HG03521 (cell line): ENCODE results near the gene PDE4D.

ENCODE experiments used
- ATAC-seq: cut with Tn5 transposase; IDR thresholded peaks from one replicate; pipeline ENCODE4 v1.9.1; 2021; ENCODE audit warnings: mild to moderate bottlenecking, moderate library complexity; ENCODE audit not compliant: unreplicated experiment

The PDE4D gene

DNA sequence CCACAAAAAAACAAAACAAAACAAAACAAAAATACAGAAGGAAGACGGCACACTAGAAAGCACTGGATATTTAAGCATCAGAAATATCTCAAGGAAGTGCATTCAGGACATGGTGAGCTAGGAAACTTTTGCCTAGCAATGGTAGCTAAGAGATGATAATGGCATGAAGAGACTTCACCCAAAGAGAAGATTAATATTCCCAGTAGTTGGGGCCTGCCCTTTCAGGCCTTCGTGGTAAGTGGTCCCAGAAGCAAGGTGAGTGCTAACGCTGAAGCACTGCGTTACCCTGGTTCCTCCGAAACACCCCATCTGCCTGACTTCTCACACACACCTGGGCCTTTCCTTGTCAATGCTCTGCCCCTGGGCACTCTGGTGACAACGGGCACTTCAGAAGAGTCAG is 725.5 kb downstream of the PDE4D start:
- no peak for ATAC-seq

DNA sequence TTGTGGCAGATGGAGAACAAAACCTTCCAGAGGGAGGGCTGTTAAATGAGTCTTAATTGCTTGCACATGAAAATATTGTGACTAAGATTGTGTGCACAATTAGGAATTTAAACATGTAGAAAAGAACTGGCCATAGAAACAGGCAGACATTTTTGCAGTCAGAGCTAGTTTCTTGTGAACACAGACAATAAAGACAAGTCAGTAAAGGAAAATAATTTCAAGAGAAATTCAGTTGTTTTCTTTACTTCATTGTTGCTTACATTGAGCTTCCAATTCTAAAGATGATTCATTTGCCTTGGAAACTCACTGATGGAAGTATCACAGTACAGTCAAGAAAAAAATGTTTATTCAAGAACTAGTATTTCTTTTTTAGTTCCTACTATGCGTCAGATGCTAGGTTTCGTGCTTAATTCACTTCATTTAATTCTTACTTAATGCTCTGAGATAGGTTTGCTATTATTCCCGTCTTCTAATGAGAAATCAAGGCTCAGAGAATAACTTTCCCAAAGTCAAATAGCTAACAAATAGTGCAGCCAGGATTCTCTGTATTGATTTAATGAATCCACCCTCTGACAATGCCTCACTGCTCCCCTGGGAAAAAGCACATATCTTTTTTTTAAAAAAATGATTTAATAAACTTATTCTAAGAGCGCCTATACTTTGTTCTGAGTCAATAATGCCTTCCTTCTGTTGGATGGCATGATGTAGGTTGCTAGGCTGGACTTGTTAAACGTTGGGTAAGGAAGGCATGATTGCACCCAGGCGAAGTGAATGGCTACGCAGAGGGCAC is 729.3 kb downstream of the PDE4D start:
- ATAC-seq, result no peak

DNA sequence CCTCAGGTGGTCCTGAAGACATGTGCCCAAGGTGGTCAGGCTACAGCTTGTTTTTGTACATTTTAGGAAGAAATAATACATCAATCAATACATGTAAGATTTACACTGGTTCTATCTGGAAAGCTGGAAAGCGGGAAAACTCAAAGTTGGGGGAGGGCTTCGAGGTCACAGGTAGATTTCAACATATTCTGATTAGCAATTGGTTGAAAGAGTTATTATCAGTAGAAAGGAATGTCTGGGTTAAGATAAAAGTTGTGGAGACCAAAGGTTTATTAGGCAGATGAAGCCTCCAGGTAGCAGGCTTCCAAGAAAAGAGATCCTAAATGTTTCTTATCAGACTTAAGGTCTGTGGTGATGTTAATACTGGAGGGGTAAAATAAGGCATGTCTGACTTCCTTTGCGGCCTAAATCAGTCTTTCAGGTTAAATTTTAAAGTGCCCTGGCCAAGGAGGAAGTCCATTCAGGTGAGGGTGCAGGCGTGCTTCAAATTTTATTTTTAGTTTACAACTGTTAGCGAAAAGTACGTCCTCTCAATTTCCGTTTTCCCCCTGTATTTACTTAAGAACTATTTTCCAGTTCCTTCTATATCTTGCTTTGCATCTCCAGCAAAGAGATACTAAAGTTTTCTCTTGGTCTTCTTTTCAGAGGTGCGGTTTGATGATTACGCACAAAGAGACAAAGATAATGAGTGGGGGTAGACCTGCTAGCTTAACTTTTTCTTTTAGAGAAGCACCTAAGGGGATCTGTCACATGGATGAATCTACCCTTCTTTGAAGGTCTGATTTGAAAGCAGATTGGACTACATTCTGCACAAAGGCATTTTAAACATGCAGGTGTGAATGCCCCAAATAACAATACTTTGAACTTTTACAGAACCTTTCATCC is 732.1 kb downstream of the PDE4D start:
- ATAC-seq, result no peak

DNA sequence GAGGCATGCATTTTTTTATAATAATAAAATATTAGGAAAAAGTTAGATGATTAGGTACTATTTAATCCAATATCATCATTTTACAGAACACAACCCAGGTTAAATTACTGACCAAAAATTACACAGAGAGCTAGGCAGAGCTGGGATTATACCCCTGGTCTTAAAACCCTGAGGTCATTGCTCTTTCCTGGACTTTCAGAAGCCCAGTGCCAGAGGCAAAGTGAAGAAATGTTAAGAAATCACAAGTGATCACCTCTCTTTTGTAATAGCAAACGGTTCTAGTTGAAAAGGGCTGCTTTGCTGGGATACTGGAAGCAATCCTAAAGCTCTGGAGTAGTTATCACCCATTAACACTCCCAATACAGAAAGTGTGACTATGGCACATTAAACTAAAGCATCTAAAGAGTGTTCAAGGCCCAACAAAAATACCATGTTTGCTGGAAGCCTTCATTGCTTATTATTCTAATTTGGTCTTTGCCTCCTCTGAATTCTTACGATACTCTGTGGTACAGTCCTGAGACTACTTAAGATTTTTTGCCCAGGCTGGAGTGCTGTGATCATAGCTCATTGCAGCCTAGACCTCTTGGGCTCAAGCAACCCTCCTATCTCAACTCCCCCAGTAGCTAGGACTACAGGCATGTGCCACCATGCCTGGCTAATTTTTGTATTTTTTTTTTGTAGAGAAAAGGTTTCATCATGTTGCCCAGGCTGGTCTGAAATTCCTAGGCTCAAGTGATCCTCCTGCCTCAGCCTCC is 734.7 kb downstream of the PDE4D start:
- ATAC-seq, result no peak

DNA sequence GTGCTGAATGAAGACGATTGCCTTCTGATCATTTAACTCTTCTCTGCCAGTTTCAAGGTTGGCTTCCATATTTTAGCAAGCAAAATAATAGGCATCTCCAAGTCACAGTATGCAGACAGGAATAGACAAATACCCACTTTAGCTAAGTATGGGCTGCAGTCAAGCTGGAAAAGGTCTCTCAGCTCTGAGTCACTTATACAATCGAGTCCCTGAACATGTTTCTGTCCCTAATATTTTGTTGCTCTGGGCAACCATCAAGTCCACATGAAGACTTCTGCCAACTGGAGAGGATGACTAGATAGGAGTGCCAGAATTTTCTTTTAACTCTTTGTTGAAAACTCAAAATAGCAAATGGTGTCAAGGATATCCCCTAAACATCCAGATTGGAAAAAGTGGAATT is 735.4 kb downstream of the PDE4D start:
- no peak for ATAC-seq

DNA sequence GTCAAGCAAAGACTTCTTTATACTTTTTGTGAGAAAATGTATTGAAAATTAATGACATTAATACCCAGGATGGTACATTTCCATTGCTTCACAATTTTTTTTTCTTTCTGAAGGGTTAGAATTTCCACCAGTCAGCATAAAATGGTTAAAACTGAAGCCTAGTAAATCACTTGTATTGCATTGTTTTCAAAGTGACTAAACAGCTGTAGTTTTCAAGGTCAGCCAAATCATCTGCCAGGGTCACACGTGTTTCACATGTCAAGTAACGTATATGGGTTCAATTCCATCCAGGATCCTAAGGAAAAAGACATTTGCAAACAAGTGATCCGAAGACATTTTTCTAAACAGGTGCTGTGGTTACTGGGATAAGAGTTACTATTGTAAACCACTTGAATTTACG is 736.5 kb downstream of the PDE4D start:
- no peak for ATAC-seq

DNA sequence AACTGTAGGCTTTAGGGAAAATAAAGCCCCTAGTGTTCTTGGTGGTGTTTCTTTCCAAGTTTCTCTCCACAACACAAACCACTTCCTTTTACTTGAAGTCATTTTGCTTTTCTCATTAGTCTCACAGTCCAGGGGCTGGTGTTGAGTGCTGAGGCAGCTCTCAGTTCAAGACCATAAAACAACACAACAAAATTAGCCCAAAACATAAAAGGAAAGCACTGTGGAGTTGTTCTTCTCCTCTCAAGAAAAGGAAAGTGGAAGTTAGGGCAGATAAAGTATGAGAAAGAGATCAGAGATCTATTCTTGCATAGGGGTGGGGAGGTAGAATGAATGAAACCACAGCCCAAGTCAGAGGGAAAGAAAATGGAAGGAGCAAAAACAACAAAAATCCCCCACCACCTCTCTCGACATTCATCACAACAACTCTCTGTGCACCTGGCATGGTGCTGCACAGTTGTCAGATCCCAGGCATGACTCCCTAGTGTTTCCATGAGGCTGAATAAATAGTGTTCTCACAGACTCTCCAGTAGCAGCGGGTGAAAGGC is 740.8 kb downstream of the PDE4D start:
- ATAC-seq, result no peak

DNA sequence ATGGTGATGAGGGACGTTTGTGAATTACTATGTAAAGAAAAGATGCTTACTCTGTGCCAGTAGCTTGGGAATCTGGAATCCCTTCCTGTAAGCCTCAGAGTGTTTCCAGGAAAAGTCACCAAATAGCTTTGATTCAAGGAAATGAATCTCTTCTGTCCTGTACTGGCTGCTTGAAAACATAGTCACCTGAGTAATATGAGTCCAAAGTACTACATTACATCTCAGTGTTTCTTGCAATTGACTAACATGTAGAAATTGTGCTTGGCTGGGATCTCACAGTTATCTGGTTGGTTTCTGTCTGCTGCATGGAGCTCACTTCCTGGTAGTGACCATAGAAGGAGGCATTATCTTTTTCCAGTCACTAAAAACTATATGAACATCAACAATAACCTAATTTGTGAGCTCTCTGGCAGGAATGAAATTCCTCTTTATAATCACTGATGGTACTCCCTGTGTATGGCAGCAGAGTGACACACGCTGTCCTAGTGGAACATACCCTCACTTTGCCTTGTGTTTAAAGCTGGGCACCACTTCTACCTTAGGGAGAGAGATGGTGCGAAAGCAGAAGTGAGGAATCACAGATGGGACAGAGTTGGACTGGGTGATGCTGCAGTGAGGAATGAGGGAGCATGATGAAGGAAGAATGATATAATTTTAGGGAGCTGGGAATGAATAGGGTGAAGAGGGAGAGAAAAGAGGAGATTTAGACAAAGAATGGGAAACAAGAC is 742.2 kb downstream of the PDE4D start:
- no peak for ATAC-seq

DNA sequence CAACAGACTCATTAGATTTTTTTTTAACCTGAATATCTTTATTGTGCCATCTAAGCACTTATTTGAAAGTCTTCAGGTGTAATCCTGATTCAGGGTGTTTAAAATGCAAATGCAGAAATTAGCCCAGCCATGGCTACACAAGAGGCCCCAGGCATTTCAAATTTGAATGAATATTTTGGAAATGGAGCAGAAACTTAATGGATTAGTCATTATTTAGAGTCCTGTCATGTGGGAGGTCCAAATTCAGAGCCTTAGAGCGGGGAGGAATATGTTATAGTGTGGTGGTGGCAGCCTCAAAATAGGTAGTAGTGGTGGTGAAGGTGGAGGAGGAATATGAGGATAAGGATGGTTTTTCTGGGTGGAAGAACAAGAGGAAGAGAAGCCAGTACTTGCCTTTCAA is 743.7 kb downstream of the PDE4D start:
- ATAC-seq, result no peak

DNA sequence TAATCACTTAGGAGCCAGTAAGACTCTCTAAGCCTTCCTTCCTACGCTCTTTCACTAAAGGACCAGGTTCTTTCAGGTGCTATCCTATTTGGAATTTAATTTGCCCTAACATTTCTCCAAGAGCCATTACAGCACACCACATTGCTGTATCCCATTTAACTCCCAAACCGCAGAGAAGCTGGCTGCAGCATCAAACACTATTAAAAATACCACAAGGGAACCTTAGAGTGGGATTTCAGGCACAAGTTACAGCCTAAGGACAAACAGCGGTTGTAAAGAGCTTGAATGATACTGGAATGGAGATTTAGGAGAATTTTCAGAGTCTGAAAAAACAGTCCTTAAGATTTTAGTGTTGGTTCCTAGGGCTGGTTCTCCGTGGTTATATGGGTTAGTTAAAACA is 744.3 kb downstream of the PDE4D start:
- no peak for ATAC-seq

DNA sequence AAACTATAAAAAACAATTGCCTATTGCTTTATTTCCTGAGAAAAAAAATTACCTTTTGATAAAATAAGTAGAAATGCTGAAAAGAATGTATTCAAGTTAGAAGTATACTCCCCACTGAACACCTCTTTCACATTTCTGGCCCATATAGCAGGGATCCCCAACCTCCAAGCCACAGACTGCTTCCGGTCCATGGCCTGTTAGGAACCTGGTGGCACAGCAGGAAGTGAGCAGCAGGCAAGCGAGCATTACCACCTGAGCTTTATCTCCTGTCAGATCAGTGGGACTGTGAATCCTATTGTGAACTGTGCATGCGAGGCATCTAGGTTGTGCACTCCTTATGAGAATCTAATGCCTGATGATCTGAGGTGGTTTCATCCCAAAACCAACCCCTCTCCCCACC is 746.8 kb downstream of the PDE4D start:
- no peak for ATAC-seq

DNA sequence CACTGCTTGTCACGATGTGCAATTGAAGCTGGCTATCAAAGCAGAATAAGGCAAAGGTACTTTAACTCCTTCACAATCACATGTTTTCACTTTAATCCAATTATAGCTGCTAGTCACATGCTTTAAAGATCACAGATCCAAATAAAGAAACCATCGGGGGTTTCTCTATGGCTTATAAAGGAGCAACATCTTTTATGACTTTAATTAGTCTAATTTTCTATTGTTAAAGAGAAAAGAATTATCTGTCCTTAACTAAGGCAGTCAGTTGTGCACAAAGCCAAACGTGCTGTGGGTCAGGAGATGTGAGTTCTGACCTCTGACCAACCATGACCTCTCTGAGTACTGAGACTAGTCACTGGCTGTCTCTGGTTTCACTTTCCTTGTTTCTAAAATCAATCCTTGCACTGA is 749.6 kb downstream of the PDE4D start:
- ATAC-seq, result peak; percentile 97

DNA sequence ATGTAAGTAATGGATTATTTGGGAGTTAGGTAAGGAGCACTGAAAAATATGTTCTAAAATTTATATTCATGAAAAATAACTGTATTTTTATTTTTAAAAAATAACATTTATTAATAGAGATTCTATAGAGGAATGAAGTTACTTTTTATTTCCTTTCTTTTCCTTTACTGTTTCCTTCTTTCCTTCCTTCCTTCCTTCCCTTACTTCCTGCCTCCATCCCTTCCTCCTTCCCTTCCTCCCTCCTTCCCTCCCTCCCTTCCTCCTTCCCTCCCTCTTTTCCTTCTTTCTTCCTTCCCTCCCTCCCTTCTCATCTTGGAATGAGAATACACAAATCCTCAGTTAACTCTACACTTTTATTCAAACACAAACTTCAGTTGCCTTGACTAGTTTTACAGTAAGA is 750.6 kb downstream of the PDE4D start:
- no peak for ATAC-seq

DNA sequence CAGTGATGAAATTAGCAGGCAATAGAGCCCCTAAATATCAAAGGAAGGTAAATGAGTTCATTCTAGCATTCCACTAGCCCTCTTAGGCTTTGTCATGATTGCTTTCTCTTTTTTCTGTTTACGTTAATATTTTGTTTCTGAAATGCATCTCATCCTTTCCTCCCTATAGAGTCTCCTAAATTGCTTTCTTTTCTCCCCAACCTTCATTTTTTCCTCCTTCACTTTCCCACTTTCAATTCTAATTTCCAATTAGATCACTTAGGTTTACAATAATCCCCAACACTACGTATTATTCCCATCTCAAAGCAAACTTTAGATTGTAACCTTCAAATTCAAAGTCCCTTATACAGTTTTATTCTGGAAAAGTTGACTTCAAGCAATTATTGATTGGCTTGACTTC is 751.4 kb downstream of the PDE4D start:
- ATAC-seq, result no peak

DNA sequence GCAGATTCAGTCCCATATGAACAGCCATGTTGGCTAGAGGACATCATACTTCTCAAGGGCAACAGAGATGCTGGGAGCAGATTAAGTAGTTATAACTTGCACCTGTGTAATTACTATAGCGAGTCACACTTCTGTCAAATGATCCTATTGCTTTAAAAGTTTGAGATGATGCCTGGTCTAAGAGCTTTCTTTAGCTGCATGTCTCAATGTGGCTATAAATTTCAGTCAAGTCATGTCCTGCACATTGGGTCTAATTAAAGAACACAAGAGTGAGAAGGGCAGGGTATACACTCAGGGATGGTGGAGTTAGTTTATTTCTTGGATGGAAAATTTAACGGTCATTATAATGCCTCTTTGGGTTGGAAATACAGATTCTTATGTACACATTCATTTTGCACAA is 753.4 kb downstream of the PDE4D start:
- ATAC-seq, result no peak

DNA sequence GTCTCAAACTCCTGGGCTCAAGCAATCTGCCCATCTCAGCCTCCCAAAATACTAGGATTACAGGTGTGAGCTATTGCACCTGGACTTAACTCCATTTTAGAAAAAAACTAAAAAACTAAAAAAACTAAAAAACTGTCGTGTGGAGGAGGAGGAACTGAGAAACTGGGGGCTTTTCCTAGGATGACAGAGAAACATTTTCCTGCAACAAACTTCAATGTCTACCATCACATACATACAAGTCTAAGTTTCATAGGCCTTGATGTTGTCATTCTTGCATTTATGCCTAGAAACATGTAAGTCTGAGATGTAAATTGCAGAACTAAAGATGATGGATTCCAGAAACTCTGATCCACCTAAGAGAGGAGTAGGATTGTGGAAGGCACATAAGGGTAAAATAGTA is 753.8 kb downstream of the PDE4D start:
- ATAC-seq, result no peak

DNA sequence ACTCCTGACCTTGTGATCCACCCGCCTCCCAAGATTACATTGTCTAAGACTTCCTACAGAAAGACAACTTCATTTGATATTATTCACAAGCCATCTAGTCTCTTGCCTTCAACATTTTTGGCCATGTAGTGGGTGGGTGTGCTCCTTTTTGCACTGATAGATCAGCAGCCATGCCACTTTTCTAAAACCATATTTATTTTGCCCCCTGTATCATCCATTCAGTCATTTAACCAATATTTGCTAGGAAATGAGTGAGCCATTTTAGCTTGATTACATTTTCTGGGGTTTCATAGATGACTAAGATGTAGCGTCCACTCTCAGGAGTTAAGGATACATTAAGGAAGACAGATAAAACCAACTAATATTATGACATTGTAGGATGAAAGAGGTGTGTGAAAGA is 755.0 kb downstream of the PDE4D start:
- ATAC-seq, result no peak

DNA sequence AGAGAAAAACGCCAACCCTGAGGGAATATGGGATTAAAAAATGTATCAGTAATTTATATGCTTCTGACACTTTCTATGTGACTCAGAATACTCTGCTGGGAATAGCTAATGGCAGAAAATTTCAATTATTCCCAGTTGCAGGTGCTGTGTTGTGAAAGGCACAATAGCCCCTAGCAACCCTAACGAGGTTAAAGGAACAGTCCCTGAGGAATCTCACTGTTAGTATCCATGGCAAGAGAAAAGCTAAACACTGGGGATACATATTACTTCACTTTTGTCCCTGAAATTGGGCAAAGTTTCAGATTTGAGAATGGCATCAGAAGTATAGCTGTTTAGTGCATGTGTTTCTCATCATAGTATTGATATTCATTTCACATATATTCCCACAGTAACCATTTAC is 755.7 kb downstream of the PDE4D start:
- ATAC-seq, result no peak

DNA sequence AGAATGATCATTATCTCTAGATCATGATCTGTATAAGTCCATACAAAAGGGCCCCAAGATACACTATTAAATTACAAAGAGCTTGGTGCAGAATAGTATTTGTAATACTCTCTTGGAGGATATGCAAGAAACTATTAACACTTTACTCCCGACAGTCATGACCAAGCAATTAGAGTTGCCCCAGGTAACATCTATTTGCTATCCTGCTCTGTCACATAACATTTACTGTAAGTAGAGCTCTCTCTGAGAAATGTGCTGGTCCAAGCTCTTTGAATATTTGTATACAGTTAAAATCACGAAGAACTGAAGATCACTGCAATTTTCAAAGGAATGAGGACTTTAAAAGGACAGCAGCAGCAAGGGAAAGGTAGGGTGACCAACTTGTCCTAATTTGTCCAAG is 757.0 kb downstream of the PDE4D start:
- no peak for ATAC-seq

DNA sequence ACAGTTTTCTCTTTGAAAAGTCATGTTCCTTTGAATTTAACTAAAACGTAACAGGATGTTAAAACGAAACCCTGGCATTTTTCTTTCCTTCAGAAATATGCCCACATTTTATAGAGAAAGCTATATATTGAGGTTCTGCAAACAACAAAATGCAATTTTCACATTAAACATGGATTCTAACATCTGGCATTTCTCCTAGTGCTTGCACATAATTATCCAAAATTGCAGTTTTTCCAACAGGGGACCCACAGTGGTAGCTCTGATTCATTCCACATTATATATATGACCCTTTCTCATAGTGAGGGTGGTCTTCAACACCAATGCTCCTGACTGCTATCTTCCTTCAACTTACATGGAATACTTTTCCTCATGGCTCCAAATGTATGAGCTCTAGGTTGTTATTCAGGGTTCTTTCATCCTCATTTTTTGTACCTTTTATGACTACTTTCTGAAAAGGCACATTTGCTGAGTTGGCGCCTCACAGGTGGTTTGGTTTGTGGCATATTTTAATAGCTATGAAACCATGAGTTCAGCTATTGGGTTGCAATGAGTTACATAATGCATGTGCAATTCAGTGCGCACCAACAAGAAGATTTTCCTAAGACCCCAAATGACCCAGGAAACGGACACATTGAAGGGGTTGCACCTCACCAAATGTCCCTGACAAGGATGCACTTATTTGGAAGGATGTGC is 758.9 kb downstream of the PDE4D start:
- ATAC-seq, result no peak
